Midbrain (tissue), 1 donor: ENCODE results near the gene TANGO6.

Experiments
- DNase-seq: peaks from one replicate; lab custom pipeline; 2025; lab: John Stamatoyannopoulos, UW

The TANGO6 gene

DNA sequence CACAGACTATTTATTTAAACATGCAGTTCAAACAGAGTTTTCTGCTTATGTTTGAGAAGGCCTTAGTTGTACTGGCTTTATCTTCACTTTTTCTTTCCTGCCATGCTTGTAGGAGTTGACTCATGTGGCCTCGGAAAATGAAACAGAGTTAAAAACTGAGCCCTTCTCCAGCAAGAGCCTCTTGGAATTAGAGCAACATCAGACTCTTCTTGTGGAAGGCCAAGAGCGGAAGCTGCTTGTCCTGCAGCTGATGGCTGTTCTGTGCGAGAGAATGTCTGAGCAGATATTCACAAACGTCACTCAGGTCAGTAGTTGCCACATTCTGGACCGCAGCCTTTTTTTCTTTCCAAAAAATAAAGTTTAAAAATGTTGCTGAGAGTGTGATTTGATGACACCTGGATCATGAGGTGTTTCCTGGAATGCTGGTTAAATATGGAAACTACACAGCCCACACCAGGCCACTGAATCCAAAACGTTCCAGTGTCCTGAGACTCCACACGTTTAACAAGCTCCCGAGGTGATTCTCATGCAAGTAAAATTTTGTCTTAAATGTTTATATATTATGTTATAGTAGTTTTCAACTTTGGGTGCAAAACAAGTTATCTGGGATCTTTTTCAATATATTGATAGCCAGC, 65.9 kb downstream of the TANGO6 start:
- DNase-seq = no peak

DNA sequence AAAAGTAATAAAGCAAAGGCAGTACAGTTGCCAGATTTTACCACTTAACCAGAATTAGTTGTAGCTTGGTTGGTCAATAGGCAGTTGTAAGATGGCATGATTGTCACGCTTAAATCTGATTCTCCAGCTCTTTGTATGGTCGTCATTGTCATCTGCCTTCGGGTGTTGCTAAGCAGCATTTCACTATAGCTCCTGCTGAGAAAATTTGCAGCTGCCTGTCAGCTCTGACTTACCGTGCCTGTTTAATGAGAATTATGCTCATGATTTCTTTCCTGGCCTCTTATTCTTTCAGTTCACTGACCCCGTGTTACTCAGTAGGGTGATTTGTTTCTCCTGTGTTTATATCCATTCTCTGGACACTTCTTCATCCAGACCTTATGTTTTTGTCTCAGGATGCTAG, 66.7 kb downstream of the TANGO6 start:
- no peak for DNase-seq

- DNase-seq = no peak
Observed at GRCh38 chr16:68915589-68915988, 72.3 kb downstream of the TANGO6 start.

DNA sequence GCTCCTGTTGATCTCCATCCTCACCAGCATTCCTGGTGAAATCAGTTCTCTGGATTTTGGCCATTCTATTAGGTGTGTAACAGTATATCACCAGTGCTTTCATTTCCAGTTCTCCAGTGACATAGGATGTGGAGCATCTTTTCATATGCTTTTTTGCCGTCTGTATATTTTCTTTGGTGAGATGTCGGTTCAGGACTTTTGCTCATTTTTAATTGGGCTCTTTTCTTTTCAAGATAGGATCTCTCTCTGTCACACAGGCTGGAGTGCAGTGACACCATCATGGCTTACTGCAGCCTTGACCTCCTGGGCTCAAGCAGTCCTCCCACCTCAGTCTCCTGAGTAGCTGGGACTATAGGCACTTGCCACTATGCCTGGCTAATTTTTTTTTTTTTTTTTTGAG, 74.2 kb downstream of the TANGO6 start:
- DNase-seq = no peak

DNA sequence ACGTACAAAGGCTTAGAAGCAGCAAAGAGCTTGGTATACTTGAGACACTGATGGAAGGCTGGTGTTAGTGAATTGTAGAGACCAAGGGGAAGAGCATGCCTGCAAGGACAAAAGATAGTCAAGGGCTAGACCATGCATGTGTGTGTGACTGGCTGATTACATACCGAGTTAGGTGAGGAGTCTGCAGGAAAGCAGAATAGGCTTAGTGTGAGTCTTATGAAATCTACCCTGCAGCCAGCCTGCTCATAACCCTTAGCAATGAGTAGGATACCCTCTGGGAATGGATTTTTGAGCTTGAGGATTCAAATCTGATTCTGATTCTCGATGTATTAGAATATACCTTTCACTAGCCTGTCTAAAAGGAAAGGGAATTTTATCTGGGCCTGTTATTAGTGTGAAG, 77.0 kb downstream of the TANGO6 start:
- DNase-seq = no peak

DNA sequence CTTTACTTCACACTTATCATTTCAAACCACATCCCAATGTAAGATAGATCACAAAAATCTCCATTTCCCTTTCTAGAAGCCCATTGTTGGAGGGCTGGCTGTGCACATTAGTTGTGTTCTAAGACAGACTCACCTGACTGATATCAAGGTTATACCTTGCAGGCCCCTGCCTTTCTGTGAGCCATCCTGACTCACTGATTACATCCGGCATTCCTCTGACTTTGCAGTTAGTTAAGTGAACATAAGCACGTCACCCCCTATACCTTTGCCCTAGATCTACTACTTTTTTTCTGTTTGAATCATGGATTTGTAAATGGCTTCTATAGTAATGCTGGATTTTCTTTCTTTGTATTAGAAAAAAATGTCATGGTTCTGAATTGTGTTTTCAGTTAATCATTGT, 78.3 kb downstream of the TANGO6 start:
- DNase-seq = no peak

- DNase-seq = no peak
Observed at GRCh38 chr16:68923116-68923515, 79.8 kb downstream of the TANGO6 start.

DNA sequence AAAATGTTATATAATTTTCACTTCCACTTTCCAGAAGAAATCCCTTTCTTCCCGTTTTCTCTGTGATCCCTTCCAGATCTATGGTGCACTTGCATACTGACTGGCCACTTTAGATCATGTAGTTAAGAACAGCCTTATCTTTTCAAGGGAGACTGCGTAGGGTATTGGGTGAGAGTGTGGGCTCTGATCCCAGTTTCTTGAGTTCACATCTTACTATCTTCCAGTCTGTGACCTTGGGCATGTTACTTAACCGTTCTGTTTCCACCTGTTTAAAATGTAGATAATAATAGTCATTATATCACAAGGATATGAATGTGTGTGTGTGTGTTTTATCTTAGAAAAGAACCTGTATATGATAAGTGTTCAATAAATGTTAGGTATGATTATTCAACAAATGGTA, 83.7 kb downstream of the TANGO6 start:
- DNase-seq = no peak

GRCh38 chr16:68931196-68931595, 87.9 kb downstream of the TANGO6 start:
- DNase-seq = no peak

DNA sequence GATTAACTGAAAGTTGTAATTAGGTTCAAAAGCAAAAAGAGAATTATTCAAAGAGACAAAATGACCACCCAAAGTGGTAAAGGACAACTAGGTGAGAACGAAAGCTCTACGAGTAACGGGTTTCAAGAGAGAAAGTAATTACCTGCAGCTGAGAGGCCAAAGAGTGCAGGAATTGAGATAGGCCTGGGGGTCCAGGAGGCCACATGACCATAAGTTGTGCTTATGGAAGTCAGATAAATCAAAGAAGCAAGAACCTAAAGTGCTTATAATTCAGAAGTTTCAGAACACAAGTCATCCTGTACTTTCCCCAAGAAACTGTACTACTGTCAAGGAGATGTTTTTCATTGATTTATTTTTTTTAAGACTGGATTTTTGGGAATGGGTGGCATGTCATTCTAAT, 91.1 kb downstream of the TANGO6 start:
- DNase-seq = no peak

DNA sequence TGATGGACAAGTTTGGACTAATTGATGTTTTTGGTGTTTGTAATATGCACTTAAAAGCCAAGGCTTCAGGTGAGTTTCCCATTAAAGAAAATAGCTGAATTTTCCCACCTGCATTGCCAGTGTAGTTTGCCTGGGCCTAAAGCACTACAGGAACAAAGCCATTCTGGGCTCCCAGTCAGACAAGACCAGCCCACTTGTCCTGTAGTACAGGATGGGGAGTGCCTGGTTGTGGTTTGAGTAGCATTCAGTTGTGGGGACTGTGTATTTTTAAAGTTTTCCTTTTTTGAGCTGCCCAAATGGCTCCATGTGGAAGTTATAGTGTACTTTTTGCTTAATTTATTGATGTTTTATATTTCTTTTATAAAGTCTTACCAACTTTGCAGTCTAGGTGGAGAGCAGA, 91.7 kb downstream of the TANGO6 start:
- no peak for DNase-seq

DNA sequence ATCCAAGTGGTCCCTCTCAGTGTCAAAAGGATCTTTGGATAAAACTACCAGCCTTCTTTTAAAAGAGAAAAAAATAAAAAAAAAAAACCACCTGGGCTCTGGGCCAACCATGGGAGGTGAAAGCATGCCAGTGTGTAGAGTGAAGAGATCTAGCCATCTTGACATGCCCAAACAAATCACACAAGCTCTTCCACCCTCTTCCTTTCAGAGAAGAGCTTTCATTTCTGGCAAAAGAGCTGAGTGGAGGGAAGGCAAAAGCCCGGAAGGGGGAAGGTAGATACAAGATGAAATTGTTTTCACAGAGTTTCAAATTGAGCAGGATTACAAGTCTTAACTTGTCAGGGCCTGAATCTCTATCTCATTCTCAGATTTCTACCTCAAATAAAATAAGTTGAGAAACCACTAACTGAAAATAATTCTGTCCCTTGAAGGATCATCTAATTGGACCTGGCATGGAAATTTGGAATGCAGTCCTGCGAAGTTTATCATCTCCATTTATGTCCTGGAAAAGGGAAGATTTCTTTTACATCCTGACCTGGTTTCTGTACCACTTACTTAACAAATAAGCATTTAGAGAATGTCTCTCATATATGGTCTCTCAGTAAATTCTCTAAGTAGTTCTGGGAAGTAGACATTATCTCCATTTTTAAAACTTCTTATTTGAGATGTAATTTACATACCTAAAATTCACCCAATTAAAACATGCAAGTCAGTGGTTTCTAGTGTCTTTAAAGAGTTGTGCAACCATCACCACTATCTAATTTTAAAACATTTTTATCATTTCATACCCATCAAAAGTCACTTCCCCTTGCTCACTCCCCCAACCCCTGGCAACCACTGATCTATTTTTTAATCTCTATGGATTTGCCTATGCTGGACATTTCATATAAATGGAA, 93.7 kb downstream of the TANGO6 start:
- no peak for DNase-seq

DNA sequence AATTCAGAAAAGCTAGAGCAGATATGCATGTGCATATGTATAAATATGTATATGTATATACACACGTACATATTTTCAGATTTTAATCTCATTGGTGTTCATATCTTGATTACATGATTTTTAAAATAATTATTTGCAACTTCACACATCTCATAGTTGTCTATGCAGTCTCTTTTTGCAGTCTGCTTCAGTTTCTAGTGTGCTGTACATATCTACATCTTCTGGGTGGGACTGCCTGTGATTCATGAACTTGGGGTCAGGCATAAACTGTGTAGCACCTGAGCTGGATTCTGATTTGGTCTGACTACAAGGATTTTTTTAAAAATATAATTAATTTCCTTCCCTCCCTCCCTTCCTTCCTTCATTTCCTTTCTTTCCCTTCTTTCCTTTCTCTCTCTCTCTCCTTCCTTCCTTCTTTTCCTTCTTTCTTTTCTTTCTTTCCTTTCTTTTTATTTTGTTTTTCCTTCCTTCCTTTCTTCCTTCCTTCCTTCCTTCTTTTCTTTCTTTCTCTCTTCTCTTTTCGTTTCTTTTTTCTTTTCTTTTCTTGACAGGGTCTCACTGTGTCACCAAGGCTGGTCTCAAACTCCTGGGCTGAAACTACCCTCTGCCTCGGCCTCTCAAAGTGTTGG, 96.5 kb downstream of the TANGO6 start:
- DNase-seq = no peak

DNA sequence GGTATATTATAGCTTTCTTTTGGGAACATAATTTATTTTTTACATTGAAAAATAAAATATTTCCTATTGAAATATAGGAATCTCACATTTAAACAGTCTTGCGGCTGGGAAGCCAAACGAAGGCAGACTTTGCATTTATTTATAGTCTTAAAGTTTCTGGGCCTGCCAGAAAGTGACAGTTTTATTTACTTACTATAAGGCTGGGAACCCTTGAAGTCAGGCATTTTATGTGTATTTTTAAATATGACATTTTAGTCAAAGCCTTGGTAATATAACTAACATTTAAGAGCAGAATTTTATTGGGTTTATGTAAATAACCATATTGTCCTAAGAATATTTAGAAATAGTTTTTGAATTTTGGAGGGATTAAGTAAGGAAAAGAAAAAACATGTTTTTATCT, 97.5 kb downstream of the TANGO6 start:
- DNase-seq = no peak

DNA sequence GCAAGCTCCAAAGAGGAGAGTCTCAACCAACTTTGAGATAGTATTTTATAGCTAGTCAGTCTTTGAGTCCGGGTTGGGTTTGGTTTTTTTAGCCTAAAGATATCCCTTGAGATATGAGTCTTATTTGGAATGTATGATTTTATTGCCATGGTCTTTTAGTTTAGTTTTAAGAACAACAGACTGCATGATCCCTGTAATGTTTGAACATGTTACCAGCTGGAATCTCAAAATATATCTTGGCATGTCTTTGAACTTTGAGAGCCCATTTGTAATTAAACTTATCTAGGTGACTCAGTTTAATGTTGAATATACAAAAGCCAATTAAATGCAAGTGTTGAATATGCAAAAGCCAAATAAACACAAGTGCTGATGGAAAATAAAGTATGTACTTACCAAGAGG, 100.6 kb downstream of the TANGO6 start:
- DNase-seq = no peak

DNA sequence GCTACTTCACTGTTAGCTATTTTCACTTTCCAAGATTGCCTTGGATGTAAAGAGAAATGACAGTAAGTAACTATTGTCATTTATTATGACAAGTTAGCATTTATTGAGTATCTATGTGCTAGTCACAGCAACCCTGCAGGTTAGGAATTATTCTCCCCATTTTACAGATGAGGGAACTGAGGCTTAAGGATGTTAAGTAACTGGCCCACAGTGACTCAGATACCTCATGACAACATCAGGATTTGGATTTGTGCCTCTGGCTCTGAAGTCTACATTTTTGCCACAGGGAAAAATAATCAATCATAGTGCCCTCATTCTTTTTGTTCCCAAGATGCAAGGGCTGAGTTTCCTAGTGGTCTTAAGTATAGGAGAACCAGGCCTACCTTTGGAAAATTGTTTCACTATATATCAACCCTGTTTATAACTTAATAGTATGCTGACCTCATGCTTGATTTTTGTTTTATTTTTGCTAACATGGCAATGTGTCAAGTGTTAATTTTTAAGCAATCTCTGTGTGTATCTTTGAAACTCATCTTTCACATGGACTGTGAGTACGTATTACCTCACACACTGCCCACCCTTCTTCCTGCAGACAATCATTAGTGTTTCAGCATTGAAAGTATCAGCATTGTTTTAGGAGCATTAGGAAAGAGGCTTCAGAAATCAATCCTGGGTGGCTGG, 105.0 kb downstream of the TANGO6 start:
- DNase-seq = no peak

- no peak for DNase-seq
Observed at GRCh38 chr16:68951991-68952877, 108.9 kb downstream of the TANGO6 start.

GRCh38 chr16:68954911-68955635, 111.7 kb downstream of the TANGO6 start:
- no peak for DNase-seq

DNA sequence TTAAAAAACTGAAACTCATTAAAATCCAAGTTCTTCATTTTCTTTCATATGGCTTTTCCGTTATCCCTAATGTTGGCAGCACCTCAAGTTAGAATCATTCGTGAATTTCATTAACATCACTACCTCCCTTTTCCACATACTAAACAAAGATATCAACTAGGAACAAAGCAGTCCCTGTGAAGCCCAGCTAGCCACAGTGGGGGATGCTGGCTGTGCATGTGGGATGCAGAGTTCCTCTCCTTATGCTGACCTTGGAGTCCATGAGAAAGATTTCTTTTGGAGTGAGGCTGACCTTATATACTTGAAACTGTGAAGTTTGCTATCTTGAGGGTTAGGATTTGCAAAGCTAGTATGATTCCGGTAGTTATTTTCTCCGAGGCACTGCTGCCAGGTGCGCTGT, 117.6 kb downstream of the TANGO6 start:
- no peak for DNase-seq

DNA sequence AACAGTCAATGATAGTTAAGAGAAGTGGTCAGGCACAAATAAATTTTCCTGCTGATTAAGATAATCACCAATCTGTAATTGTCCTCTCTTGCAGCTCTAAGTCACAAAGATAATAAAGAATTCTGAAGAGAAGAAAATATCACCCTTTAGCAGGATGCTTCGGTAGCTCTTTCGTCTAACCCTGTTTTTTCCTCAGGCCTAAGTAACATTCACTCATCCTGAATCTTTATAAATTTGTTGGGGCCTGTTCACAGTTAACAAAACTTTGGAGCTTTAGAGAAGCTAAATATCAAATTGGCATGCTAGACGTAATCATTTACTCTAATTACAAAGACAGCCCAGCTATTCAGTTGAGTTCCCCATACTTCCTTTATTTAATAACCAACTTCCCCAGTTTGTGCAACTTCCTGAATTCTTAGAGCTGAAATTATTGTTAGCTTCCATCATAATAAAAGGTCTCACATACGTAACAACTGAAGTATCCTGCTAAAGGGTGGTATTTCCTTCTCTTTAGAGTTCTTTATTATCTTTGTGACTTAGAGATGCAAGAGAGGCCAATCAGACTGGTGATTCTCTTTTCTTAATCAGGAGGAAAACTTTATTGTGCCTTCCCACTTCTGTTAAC, 118.6 kb downstream of the TANGO6 start:
- no peak for DNase-seq
